NCI-H2227 treated with DMSO at 0.1 percent for 48 hours (cell line): ENCODE results near the gene COLQ.
A peak's percentile ranks its signal among the peaks of the same experiment; 100 is the strongest.

Experiments
- DNase-seq: peaks from one replicate; lab custom pipeline; 2025; lab: John Stamatoyannopoulos, UW

COLQ gene

GRCh38 chr3:15520185-15520584 lies 1.3 kb downstream of the COLQ start:
- DNase-seq = no peak

GRCh38 chr3:15519096-15519495 lies 2.4 kb downstream of the COLQ start:
- DNase-seq = no peak

- no peak for DNase-seq
Observed at GRCh38 chr3:15514663-15515340, 6.7 kb downstream of the COLQ start.

- no peak for DNase-seq
Observed at GRCh38 chr3:15513810-15514662, 7.5 kb downstream of the COLQ start.

GRCh38 chr3:15513116-15513515 lies 8.4 kb downstream of the COLQ start:
- no peak for DNase-seq

- peak; percentile 65 for DNase-seq
Observed at GRCh38 chr3:15512166-15512565, 9.3 kb downstream of the COLQ start.

- DNase-seq = no peak
Observed at GRCh38 chr3:15511156-15511555, 10.3 kb downstream of the COLQ start.

GRCh38 chr3:15510493-15510892 lies 11.0 kb downstream of the COLQ start:
- no peak for DNase-seq

- no peak for DNase-seq
Observed at GRCh38 chr3:15506571-15506970, 14.9 kb downstream of the COLQ start.

- peak; percentile 92 for DNase-seq
Observed at GRCh38 chr3:15505479-15506165, 15.9 kb downstream of the COLQ start.

GRCh38 chr3:15502616-15503015 lies 18.9 kb downstream of the COLQ start:
- no peak for DNase-seq

- no peak for DNase-seq
Observed at GRCh38 chr3:15501126-15501525, 20.4 kb downstream of the COLQ start.

GRCh38 chr3:15500107-15500724 lies 21.3 kb downstream of the COLQ start:
- no peak for DNase-seq

- no peak for DNase-seq
Observed at GRCh38 chr3:15499536-15499935, 22.0 kb downstream of the COLQ start.

- DNase-seq = peak; percentile 19
Observed at GRCh38 chr3:15498431-15499214, 22.9 kb downstream of the COLQ start.

GRCh38 chr3:15497964-15498363 lies 23.5 kb downstream of the COLQ start:
- DNase-seq = no peak

- peak; percentile 79 for DNase-seq
Observed at GRCh38 chr3:15496341-15496664, 25.2 kb downstream of the COLQ start.

GRCh38 chr3:15495461-15496340 lies 25.8 kb downstream of the COLQ start:
- DNase-seq = peak; percentile 79

- DNase-seq = no peak
Observed at GRCh38 chr3:15493436-15493835, 28.1 kb downstream of the COLQ start.

GRCh38 chr3:15492847-15493360 lies 28.6 kb downstream of the COLQ start:
- no peak for DNase-seq
